GM12865 (cell line): ENCODE data around the gene AURKB.
"Not testable (repeated sequence)": the region's sequence is repeated elsewhere in the genome, so short reads cannot be mapped to it uniquely, and the experiment has no call there.

Experiments used
- DNase-seq: peaks from one replicate; pipeline ENCODE4 v3.0.0; 2010; ENCODE audit warnings: low read depth
- H3K4me3 ChIP-seq: 2 replicates; pipeline ENCODE4 v1.5.1; 2011; ENCODE audit warnings: mild to moderate bottlenecking, low read depth, low read length, control low read depth
- CTCF ChIP-seq: IDR thresholded peaks from 2 replicates; pipeline ENCODE4 v1.5.1; 2011; ENCODE audit warnings: low read length, control low read depth, low read depth, inconsistent platforms; ENCODE audit not compliant: insufficient read depth; ENCODE audit errors: missing control alignments

Gene AURKB

DNA sequence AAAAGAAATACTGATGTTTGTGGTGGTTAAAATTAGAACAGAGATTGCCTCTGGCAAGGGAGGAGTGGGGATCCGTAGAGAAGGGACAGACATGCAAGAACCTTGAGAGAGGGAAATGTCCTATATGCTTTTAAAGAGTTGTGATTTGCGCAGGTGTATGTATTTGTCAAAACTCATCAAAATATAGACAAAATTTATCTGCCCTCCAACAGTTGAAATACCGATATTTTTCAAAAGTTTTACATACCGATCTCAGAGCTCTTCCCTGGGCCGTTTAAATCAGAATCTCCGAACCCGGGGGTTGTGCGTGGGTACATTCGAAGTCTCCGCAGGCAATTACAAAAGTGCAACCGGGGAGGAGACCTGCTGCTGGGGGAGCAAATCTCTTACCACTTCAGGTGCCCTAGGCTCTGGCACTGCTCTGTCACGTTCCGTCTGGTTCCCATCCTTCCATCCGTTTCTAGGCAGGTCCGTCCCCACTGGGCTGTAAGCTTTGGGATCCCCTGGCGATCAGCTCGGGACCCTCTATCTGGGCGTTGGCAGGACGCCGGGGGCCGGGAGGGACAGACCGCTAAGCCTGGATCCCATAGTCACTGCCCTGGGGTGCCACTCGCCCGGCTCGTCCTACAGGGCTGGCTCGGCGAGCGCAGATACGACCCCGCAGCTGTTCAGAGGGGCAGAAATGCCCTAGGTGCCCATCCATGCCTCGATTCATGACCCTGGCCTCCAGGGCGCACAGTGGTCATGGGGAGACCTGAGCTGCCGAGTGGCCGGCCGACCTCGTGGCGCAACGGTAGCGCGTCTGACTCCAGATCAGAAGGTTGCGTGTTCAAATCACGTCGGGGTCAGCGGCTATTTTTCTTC, 24.6 kb downstream of the AURKB start:
- TF ChIP-seq CTCF = no peak
- DNase-seq = peak; percentile 90
- peak overlapping the region; percentile 92 for H3K4me3 ChIP-seq

DNA sequence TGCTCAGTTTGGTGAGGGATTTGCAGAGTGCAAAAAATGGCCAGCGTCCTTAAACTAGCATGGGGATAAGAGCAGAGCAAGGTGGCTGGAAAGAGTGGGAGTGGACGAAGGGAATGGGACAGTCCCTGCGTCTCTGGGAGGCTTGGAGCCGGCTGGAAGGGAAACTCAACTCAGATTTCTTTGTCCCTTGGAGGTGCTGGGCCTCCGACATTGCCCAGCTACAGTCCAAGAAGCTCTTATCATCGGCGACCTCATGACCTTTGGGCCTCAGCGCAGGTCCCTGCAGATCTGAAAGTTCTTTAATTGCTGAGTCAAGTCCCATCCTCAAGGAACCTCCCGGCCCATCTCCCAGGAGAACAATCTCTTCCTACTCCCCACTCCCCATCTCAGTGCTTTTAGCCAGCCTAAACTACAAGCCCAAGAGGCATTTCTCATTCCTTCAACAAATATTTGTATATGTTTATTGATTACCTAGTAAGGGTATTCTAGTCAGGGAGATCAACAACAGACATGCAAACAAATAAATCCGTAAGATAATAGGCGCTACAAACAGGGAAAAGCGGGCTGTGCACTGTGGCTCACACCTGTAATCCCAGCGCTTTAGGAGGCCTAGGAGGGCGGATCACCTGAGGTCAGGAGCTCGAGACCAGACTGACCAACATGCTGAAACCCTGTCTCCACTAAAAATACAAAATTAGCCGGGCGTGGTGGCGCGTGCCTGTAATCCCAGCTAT, 33.2 kb downstream of the AURKB start:
- H3K4me3 ChIP-seq = peak overlapping the region; percentile 78
- TF ChIP-seq CTCF = no peak
- no peak for DNase-seq

DNA sequence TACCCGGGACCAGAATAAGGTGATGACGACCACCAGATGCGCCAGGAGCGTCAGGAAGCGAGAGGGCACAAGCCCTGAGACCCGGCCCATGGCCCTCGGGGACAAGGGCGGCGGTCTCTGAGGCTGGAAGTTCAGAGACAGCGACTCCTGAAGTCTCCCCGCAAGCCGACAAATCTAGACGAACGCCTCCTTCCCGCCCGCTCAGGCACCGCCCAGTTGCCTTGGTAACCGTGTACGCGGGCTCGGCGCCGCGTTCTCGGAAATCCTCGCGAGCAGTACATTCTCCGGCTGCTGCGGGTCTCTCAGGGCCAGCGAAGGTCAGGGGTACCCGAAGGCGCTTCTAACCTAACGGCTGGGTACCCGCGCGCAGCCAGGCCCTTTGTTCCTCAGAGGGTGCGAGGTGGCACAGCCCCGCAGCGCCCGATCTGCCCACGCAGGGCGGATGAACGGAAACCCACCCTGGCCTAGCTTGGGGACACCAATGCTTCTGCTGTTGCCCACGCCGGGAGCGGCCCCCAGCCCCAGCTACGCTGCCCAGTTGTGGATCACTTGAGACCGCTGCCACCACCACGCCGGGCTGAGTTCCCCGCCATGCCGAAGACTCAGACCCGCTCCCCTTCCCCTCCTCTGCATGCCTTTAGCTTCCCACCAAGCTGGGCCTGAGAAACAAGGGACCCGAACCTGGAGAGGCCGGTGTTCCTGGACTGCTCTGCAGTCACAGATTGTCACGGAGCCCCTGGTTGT, 34.0 kb downstream of the AURKB start, which contains the start of gene TMEM107:
Gene TMEM107 (minus strand): TSS at position 184 of the 744 bp plus-strand sequence. CDS start 94 bp downstream, at position 90.
- peak; percentile 4 for TF ChIP-seq CTCF
- H3K4me3 ChIP-seq = peak within 1 kb of the TSS; percentile 78
- DNase-seq = peak; percentile 92

DNA sequence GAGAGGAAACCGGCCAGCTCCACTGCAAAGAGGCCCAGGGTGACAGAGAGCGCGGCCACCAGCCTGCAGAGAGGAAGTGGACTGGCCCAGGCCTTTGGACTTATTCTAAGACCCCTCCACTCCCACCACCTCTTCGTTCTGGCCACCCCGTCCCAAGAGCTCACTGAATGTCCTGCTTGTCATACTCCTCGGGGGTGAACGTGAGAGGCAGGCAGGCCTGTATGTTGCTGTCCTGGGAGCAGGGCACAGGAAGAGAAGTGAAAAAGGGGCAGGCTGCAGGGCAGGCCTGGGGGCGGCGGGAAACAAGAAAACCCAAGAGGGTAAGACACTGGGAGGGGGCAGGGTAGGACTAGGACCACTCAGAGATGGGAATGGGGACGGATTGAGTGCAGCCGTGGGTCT, 34.6 kb downstream of the AURKB start:
- H3K4me3 ChIP-seq = peak overlapping the region; percentile 78
- no peak for TF ChIP-seq CTCF
- DNase-seq = peak; percentile 43

- DNase-seq = no peak
- no peak for TF ChIP-seq CTCF
- H3K4me3 ChIP-seq = peak overlapping the region; percentile 74
Observed at GRCh38 chr17:8173871-8174322, 36.5 kb downstream of the AURKB start.

DNA sequence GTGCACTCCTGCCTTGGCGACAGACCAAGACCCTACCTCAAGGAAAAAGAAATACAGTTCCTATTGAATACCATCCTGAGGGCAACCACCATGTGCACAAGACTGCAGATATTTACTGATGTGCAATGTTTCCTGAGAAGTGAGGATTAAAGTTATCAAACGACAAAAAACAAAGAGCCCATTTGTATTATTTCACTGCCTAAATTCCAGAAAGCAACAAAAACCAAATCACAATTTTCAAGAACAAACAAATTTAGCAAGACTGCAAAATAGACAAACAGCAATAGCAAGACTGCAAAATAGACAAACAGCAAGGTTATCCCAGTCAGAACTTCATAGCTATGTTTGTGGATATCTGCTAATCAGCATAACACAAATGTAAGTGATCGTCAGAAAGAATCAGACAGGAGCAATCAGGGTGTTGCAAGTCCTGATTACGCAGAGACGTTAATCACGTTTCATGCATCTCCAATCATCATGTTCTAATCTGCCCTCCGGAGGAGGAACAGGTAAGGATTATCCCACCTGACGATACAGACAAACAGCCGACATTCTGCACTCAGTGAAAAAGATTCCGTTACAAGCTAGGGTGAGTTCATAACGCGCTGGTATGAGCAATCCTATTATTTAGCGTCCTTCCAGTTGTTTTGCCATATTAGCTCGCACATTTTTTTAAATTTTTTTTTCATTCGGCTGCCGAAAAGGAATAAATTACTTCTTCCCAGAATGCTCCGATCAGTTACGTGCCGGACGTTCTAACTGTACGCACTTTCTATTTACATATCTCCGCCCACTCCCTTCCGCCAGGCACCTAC, 37.1 kb downstream of the AURKB start:
- DNase-seq = peak; percentile 99
- TF ChIP-seq CTCF = no peak
- peak overlapping the region; percentile 74 for H3K4me3 ChIP-seq

DNA sequence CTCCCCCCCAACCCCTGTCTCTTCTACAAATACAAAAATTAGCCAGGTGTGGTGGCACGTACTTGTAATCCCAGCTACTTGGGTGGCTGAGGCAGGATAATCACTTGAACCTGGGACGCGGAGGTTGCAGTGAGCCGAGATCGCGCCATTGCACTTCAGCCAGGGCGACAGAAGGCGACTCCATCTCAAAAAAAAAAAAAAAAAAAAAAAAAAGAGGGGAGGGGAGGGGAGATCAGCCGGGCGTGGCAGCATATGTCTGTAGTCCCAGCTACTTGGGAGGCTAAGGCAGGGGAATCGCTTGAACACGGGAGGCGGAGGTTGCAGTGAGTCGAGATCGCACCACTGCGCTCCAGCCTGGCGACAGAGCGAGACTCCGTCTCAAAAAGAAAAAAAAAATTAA, 40.2 kb downstream of the AURKB start:
- DNase-seq, H3K4me3 ChIP-seq: not testable (repeated sequence)
